ENCODE data around the gene FRAT1.

The FRAT1 gene

GRCh38 chr10:97307866-97308780 lies 10.9 kb upstream of the FRAT1 start:
- no peak for DNase-seq

DNA sequence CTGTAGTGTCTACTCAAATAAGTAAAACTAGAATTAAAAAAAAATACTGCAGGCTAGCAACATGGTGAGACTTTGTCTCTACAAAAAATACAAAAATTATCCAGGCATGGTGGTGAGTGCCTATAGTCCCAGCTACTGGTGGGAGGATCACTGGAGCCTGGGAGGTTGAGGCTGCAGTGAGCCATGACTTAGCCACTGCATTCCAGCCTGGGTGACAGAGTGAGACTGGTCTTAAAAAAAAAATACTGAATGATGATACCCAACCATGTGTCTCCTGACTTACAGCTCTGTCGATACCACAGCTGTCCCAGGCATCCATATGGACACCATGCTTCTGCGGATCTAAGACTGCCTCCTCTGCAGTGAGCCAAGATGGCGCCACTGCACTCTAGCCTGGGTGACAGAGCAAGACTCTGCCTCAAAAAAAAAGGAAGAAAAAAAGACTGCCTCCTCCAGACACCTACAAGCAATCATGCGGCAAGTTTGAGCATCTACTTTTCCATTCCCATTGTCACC lies 7.9 kb upstream of the FRAT1 start:
- DNase-seq = no peak

DNA sequence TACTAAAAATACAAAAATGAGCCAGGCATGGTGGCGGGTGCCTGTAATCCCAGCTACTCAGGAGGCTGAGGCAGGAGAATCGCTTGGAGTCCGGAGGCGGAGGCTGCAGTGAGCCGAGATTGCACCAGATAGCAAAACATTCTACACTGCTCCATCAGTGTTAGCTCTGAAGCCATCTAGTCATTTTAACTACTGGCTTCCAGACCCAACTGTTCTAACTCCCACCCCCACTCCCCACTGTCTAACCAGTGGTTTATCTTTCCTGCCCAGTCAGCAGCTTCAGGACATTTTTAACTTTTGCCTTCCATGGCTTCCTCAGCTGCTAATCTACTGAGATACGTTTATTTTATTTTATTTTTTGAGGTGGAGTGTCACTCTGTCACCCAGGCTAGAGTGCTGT lies 6.2 kb upstream of the FRAT1 start:
- DNase-seq = no peak

GRCh38 chr10:97314671-97315070 lies 4.4 kb upstream of the FRAT1 start:
- DNase-seq = no peak

DNA sequence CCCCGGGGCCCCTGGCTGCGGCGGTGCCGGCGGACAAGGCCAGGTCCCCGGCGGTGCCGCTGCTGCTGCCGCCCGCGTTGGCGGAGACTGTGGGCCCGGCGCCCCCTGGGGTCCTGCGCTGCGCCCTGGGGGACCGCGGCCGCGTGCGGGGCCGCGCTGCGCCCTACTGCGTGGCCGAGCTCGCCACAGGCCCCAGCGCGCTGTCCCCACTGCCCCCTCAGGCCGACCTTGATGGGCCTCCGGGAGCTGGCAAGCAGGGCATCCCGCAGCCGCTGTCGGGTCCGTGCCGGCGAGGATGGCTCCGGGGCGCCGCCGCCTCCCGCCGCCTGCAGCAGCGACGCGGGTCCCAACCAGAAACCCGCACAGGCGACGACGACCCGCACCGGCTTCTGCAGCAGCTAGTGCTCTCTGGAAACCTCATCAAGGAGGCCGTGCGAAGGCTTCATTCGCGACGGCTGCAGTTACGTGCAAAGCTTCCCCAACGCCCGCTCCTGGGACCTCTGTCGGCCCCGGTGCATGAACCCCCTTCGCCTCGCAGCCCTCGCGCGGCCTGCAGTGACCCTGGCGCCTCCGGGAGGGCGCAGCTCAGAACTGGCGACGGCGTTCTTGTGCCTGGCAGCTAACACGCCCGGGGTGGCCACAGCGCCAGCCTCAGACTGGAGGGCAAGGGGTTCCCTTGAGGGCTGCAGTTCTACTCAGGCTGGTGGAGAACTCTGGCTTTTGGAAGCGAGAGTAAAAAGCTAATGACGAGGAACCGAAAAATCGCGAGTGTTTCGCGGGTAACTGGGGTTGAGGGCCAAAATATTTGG lies 804 bp downstream of the FRAT1 start:
- DNase-seq = peak; percentile 87

GRCh38 chr10:97320480-97321031 lies 1.5 kb downstream of the FRAT1 start:
- no peak for DNase-seq

- peak; percentile 88 for DNase-seq
Observed at GRCh38 chr10:97321032-97321803, 2.1 kb downstream of the FRAT1 start.

GRCh38 chr10:97321804-97322190 lies 2.7 kb downstream of the FRAT1 start:
- DNase-seq = peak; percentile 62

DNA sequence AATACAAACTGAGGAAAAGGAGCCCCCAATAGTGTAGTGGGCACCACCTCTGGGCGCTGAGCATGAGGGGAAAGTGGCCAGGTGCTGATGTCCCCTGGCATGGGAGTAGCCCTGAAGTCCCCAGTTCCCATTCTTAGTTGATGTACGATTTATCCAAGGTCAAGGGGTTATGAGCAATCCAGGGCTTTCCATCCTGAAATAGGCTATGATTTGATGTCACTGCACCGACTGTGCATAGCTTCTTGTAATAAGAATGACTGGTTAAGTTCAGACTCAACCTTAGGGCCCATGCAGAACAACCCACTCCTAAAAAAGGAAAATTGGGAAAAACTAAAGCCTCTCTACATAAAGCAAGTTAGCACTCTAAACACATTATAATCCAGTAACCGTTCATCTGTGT lies 4.4 kb downstream of the FRAT1 start:
- no peak for DNase-seq

- DNase-seq = no peak
Observed at GRCh38 chr10:97325754-97326153, 6.7 kb downstream of the FRAT1 start.

DNA sequence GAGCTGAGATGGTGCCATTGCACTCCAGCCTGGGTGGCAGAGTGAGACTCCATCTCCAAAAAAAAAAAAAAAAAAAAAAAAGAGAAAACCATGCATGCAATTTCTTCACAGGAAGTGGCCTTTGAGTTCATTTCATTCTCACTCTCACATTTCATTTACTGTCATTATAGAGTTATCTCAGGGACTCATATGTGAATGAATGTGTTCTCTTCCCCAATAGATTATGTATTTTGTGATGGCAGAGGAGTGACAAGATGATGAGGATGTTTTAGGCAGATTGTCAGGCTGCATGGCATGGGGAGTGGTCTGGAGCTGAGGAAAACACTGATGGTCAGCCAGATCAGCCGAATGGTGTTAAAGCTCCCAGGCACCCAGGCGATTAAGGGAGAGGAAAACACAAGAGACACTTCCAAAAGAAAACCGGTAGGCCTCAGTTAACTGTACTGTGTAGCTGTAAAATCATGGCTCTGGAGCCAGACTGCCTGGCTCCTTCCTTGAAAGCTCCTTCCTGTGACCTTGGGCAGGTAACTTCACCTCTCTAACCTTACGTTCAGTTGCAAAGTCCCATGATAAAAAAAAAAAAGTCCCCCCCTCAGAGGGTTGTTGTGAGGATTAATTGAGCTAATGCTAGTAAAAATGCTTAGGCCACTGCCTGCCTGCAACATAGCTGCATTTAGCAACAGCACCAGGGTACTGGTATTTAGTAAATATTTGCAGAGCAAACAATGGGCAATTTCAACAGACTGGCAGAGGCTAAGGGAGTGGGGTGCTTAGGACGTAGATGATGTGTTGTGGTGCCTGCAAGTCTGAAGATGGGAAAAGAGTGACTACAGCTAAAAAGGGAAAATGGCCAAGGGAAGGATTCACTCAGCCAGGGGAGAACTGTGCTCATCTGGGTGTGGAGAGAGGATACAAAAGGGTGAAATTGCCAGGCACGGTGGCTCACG lies 8.6 kb downstream of the FRAT1 start:
- DNase-seq = no peak

- DNase-seq = no peak
Observed at GRCh38 chr10:97328646-97329453, 9.8 kb downstream of the FRAT1 start.

- DNase-seq = no peak
Observed at GRCh38 chr10:97329766-97330165, 10.7 kb downstream of the FRAT1 start.

GRCh38 chr10:97331153-97331703 lies 12.2 kb downstream of the FRAT1 start:
- no peak for DNase-seq

GRCh38 chr10:97332591-97333350 lies 13.7 kb downstream of the FRAT1 start:
- peak; percentile 69 for DNase-seq

- DNase-seq = no peak
Observed at GRCh38 chr10:97333351-97333600, 14.2 kb downstream of the FRAT1 start.

DNA sequence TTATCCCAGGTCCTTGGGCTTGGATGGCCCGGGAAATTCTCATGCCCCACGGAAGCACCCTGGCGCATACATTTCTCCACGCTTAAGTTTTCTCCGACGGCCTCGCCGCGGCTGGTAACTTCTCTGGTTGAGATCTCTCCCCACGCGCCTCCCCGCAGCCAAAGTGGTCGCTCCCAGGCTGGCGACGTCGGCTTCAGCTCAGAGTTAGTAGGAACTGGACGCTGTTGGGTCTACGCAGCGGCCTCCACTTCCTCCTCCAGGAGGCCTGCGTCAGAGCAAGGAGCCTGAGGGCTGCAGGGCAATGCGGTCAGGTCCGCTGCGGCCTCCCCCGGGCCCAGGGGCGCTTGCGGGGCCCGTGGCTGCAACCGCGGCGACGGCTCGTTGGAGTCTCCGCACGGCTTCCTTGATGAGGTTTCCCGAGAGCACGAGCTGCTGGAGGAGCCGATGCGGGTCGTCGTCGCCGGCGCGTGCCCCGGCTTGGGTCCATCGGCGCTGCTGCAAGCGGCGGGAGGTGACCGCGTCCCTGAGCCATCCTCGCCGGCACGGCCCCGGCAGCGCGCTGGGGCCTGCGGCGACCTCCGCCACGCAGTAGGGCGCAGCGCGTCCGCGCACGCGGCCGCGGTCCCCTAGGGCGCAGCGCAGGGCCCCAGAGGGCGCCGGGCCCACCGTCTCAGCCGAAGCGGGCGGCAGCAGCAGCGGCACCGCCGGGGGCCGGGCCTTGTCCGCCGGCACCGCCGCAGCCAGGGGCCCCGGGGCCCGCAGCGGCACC lies 14.7 kb downstream of the FRAT1 start:
- peak; percentile 86 for DNase-seq

DNA sequence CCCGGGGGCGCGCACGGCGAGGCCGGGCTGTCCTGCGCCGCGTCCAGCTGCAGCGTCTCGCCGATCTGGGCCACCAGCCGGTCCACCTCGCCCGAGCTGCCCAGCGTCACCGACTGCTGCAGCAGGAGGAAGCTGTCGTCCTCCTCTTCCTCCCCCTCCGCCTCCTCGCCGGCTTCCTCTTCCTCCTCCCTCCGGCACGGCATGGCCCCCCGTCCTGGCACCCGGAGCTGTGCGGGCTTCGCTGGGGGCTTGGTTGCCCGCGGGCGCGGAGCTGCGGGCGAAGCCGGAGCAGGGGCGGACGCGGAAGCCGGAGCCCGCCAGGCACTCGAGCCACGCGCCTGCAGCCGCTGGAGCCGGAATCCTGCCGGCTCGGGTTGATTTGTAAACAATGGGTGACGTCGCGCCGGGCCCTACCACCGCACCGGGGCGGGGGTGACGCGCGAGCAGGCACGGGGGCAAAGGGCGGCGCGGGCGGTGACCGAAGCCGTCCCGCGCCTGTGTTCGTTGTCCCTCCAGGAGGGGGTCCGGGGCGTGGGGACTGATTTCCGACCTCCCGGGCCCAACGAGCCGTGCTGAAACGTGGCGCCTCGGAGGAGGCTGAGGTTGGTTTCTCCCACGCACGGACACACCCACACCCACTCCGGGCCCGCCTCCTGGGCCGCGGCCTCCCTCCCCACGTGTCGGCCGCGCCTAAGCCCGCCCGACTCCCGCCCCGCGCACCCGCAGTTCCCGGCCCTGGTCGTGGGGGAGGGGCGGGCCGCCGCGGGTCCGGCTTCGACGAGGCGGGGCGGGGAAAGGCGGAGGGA lies 15.5 kb downstream of the FRAT1 start, which contains the start of gene FRAT2:
FRAT2 (minus strand) TSS at position 360 of the 806 bp plus-strand sequence; CDS start at position 203, 157 bp downstream.
- DNase-seq = peak; percentile 99

Data from retina (tissue), 1 donor.